CD14-positive monocyte (primary cell): ENCODE results near the gene KLHL12. TPM values are rescaled to one million over a fixed set of nuclear protein-coding genes. Genes with fewer than 3 reads are reported as not detected.

Experiments used
- DNase-seq, 3 donors: peaks; one replicate each; pipeline ENCODE4 v3.0.0-alpha.2; 2011 to 2022
- H2AFZ ChIP-seq: 2 replicates; pipeline ENCODE4 v1.6.0; 2012; ENCODE audit warnings: mild to moderate bottlenecking, low read depth, low read length, inconsistent platforms; ENCODE audit not compliant: insufficient read depth, poor library complexity, severe bottlenecking
- H3K27ac ChIP-seq, 2 donors: 1 replicate in 1 of 2; 2 replicates in 1 of 2; pipeline ENCODE4 v1.5.1; 2012 to 2013; ENCODE audit warnings: low read length in 2 of 2, control low read depth in 1 of 2, inconsistent platforms in 1 of 2, low read depth in 1 of 2, mild to moderate bottlenecking in 1 of 2
- H3K27me3 ChIP-seq, 2 donors: one replicate each; pipeline versions ENCODE4 v1.6.0 to v1.6.1; 2011 to 2013; ENCODE audit warnings: low read length in 2 of 2; ENCODE audit not compliant: control insufficient read depth in 2 of 2, insufficient read depth in 2 of 2
- H3K36me3 ChIP-seq, 2 donors: replicated peaks in 1 of 2; 1 replicate in 1 of 2; 2 replicates in 1 of 2; pipeline versions ENCODE4 v1.5.1 to v1.6.1; 2012 to 2013; ENCODE audit warnings: low read length in 2 of 2, control low read depth in 1 of 2, inconsistent platforms in 1 of 2, mild to moderate bottlenecking in 1 of 2; ENCODE audit not compliant: insufficient read depth in 2 of 2, control insufficient read depth in 1 of 2
- H3K4me1 ChIP-seq, 2 donors: 1 replicate in 1 of 2; 2 replicates in 1 of 2; pipeline versions ENCODE4 v1.5.1 to v1.6.1; 2012 to 2013; ENCODE audit warnings: low read length in 2 of 2, control low read depth in 1 of 2, inconsistent platforms in 1 of 2, mild to moderate bottlenecking in 1 of 2, moderate library complexity in 1 of 2; ENCODE audit not compliant: insufficient read depth in 2 of 2, control insufficient read depth in 1 of 2
- H3K4me2 ChIP-seq: replicated peaks from 2 replicates; pipeline ENCODE3; 2012; ENCODE audit warnings: low read length, moderate library complexity, mild to moderate bottlenecking; ENCODE audit not compliant: poor library complexity, severe bottlenecking; ENCODE audit errors: extremely low read depth
- H3K4me3 ChIP-seq, 3 experiments: fragments of 200-600 bp in 1 of 3; sonication (generic) in 1 of 3; replicated peaks in 1 of 3; 1 replicate in 2 of 3; 2 replicates in 1 of 3; pipeline ENCODE4 v1.5.1; 2011 to 2013; ENCODE audit warnings: low read length in 3 of 3, mild to moderate bottlenecking in 3 of 3, control low read depth in 2 of 3, low read depth in 2 of 3, inconsistent platforms in 1 of 3, moderate library complexity in 1 of 3
- H3K79me2 ChIP-seq: 2 replicates; pipeline ENCODE4 v1.6.0; 2012; ENCODE audit warnings: mild to moderate bottlenecking, control low read depth, inconsistent platforms, low read length, moderate library complexity; ENCODE audit not compliant: insufficient read depth
- H3K9ac ChIP-seq: 2 replicates; pipeline ENCODE4 v1.6.0; 2017; ENCODE audit warnings: low read length, mild to moderate bottlenecking; ENCODE audit not compliant: insufficient read depth, poor library complexity, severe bottlenecking
- H3K9me3 ChIP-seq, 2 donors: replicated peaks in 1 of 2; 1 replicate in 1 of 2; 2 replicates in 1 of 2; pipeline versions ENCODE4 v1.5.1 to v1.6.1; 2012 to 2013; ENCODE audit warnings: low read length in 2 of 2, control low read depth in 1 of 2; ENCODE audit not compliant: control insufficient read depth in 1 of 2, insufficient read depth in 1 of 2
- H4K20me1 ChIP-seq: 2 replicates; pipeline ENCODE4 v1.6.0; 2012; ENCODE audit warnings: mild to moderate bottlenecking, low read length, control low read depth, moderate library complexity; ENCODE audit not compliant: insufficient read depth
- H3K27ac Mint-ChIP-seq, 7 donors: one replicate each; pipeline ENCODE4 v1.8.0; 2020; ENCODE audit warnings: mild to moderate bottlenecking in 7 of 7, mixed read lengths in 7 of 7, moderate library complexity in 6 of 7, inconsistent platforms in 2 of 7
- H3K27me3 Mint-ChIP-seq, 3 donors: one replicate each; pipeline ENCODE4 v1.8.0; 2021 to 2022; ENCODE audit warnings: low read depth in 3 of 3, mild to moderate bottlenecking in 3 of 3, mixed read lengths in 3 of 3, moderate library complexity in 3 of 3, inconsistent platforms in 1 of 3
- H3K36me3 Mint-ChIP-seq, 2 donors: one replicate each; pipeline ENCODE4 v1.8.0; 2020; ENCODE audit warnings: mixed read lengths in 2 of 2, inconsistent platforms in 1 of 2, mild to moderate bottlenecking in 1 of 2
- H3K4me1 Mint-ChIP-seq: one replicate; pipeline ENCODE4 v1.8.0; 2020; ENCODE audit warnings: mild to moderate bottlenecking, mixed read lengths
- H3K4me3 Mint-ChIP-seq, 2 donors: one replicate each; pipeline ENCODE4 v1.8.0; 2020; ENCODE audit warnings: mild to moderate bottlenecking in 2 of 2, mixed read lengths in 2 of 2, moderate library complexity in 1 of 2
- H3K9me3 Mint-ChIP-seq, 7 donors: one replicate each; pipeline ENCODE4 v1.8.0; 2020 to 2022; ENCODE audit warnings: mixed read lengths in 7 of 7, mild to moderate bottlenecking in 6 of 7, moderate library complexity in 6 of 7, inconsistent platforms in 2 of 7
- WGBS: methylation state at CpG from one replicate; pipeline ENCODE4 v1.1.5; 2013; ENCODE audit warnings: missing lambda C conversion rate; ENCODE audit not compliant: insufficient coverage; 5-methylcytosine and 5-hydroxymethylcytosine counted together
- intact Hi-C, 2 donors: fragments of 100-400 bp; cut with micrococcal nuclease; formaldehyde crosslinking; loops; one replicate each; pipeline versions ENCODE4 v1.15.0 to v1.15.1; 2023
- polyA plus RNA-seq, 3 donors: library from polyadenylated mRNA; depleted of rRNA in 1 of 3; unstranded in 2 of 3; stranded (reverse) in 1 of 3; fragments of 300-500 nt in 2 of 3; fragments of >200 nt in 1 of 3; fragmentation: Illumina TruSeq in 2 of 3; gene quantifications; 1 replicate in 2 of 3; 2 replicates in 1 of 3; pipeline ENCODE4 v1.2.3, GENCODE V29; 2012 to 2021
- TF ChIP-seq, protein P1 (sequence below): fragments of 200-600 bp; IDR thresholded peaks from one replicate; pipeline ENCODE4 v1.8.0; 2022; ENCODE audit warnings: antibody characterized with exemption, mild to moderate bottlenecking

KLHL12 gene
- polyA plus RNA-seq, 3 donors = 20.7 to 36.7 (median 21.9) TPM

DNA sequence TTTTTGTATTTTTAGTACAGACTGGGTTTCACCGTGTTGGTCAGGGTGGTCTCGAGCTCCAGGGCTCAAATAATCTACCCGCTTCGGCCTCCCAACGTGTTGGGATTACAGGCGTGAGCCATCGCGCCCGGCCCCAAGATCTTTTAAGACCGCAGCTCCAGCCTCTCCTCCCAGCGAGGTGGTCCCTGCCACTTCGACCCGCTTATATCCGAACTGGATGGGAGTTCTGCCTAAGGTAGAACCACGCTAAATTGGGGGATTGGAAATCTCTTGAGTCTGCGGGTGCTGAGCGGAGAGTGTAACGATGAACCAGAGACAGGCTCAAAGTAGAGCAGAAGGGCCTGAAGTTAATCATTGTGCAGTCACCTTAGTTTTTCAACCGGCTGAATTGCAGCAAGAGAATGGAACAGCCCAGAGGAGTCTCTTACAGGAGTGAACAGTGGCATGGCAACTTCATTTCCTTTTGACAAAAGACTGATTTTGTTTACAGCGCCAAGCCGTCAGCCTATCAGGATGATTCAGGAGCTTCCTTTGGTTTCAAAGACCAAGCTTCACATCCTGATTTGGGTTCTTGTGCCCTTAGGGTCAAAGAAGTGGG lies 40.7 kb upstream of the KLHL12 start:
- H3K36me3 Mint-ChIP-seq = peaks cover 25 to 27% of the 10 kb centered on the region in 2 donors
- no peaks in the 10 kb centered on the region for H4K20me1 ChIP-seq
- H3K4me3 ChIP-seq = peak overlapping the region; percentile 57 to 91 (median 61)
- TF ChIP-seq, protein P1, sequence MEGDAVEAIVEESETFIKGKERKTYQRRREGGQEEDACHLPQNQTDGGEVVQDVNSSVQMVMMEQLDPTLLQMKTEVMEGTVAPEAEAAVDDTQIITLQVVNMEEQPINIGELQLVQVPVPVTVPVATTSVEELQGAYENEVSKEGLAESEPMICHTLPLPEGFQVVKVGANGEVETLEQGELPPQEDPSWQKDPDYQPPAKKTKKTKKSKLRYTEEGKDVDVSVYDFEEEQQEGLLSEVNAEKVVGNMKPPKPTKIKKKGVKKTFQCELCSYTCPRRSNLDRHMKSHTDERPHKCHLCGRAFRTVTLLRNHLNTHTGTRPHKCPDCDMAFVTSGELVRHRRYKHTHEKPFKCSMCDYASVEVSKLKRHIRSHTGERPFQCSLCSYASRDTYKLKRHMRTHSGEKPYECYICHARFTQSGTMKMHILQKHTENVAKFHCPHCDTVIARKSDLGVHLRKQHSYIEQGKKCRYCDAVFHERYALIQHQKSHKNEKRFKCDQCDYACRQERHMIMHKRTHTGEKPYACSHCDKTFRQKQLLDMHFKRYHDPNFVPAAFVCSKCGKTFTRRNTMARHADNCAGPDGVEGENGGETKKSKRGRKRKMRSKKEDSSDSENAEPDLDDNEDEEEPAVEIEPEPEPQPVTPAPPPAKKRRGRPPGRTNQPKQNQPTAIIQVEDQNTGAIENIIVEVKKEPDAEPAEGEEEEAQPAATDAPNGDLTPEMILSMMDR = no peak
- H3K4me1 ChIP-seq = peaks cover 43 to 51% of the 10 kb centered on the region in 2 donors
- no peaks in the 10 kb centered on the region for H3K27me3 ChIP-seq
- peak overlapping the region; percentile 81 to 91 for H3K27ac ChIP-seq
- H3K4me3 Mint-ChIP-seq = peak overlapping the region; percentile 86 to 90
- peaks cover 45% of the 10 kb centered on the region for H3K4me1 Mint-ChIP-seq
- H3K36me3 ChIP-seq = peaks cover 19 to 26% of the 10 kb centered on the region in 2 donors
- H3K79me2 ChIP-seq = peaks cover 8% of the 10 kb centered on the region
- H3K9me3 Mint-ChIP-seq = no peaks in the 10 kb centered on the region
- 1% methylated on average over 19 of the region's 21 CpGs for WGBS
- intact Hi-C loops = loop anchor here (2.0 to 5.0 kb wide), 3 partner anchors 15 to 160 kb away; partner anchors contain the start of genes KDM5B (in 1 of the 2) and KLHL12 (in 1 of the 2)
- peak overlapping the region; percentile 76 for H2AFZ ChIP-seq
- no peaks in the 10 kb centered on the region for H3K27me3 Mint-ChIP-seq
- DNase-seq = peak; percentile 39 to 63 (median 59)
- no peaks in the 10 kb centered on the region for H3K9me3 ChIP-seq
- peak overlapping the region; percentile 90 to 98 (median 96) for H3K27ac Mint-ChIP-seq
- peak overlapping the region; percentile 98 for H3K4me2 ChIP-seq
- peak overlapping the region; percentile 68 for H3K9ac ChIP-seq

GRCh38 chr1:202966006-202966898 lies 39.2 kb upstream of the KLHL12 start:
- H3K79me2 ChIP-seq = peaks cover 8% of the 10 kb centered on the region
- 40% methylated on average over 15 of the region's 18 CpGs for WGBS
- Mint-ChIP-seq H3K9me3 (no peaks in the 10 kb centered on the region), H3K36me3 (peaks cover 41 to 42% of the 10 kb centered on the region in 2 donors), H3K27ac (peak overlapping the region; percentile 35 to 90 (median 72)), H3K4me3 (peak overlapping the region; percentile 76 to 88), H3K4me1 (peaks cover 45% of the 10 kb centered on the region), H3K27me3 (no peaks in the 10 kb centered on the region)
- peaks cover 32 to 42% of the 10 kb centered on the region in 2 donors for H3K36me3 ChIP-seq
- DNase-seq = no peak
- peak overlapping the region; percentile 75 to 95 (median 91) for H3K4me3 ChIP-seq
- peaks cover 43 to 51% of the 10 kb centered on the region in 2 donors for H3K4me1 ChIP-seq
- H3K27ac ChIP-seq = peak overlapping the region; percentile 74 to 86
- no peaks in the 10 kb centered on the region for H3K9me3 ChIP-seq
- peak overlapping the region; percentile 96 for H2AFZ ChIP-seq
- intact Hi-C loops = loop anchor here (5.0 kb wide), 2 partner anchors 39 to 159 kb away; partner anchors contain the start of genes KDM5B (in 1 of the 2) and KLHL12 (in 1 of the 2)
- H3K9ac ChIP-seq = peak overlapping the region; percentile 87
- no peaks in the 10 kb centered on the region for H3K27me3 ChIP-seq
- H4K20me1 ChIP-seq = no peaks in the 10 kb centered on the region
- TF ChIP-seq, protein P1 = no peak
- peak overlapping the region; percentile 80 for H3K4me2 ChIP-seq
